Parathyroid adenoma (tissue), 2 donors: Measurements from ENCODE around the gene KRT6B.

Experiments
- H2AFZ ChIP-seq: fragments of 300-600 bp; sonication (generic); one replicate; pipeline ENCODE4 v1.7.0; 2017; ENCODE audit warnings: antibody characterized with exemption, mild to moderate bottlenecking
- H3K27ac ChIP-seq: fragments of 300-600 bp; sonication (generic); one replicate; pipeline ENCODE4 v1.7.0; 2017
- H3K27me3 ChIP-seq: fragments of 300-600 bp; sonication (generic); one replicate; pipeline ENCODE4 v1.7.0; 2017; ENCODE audit warnings: low read length; ENCODE audit not compliant: control insufficient read depth, insufficient read depth
- H3K36me3 ChIP-seq: fragments of 300-600 bp; sonication (generic); one replicate; pipeline ENCODE4 v1.7.0; 2017; ENCODE audit warnings: low read length; ENCODE audit not compliant: control insufficient read depth, insufficient read depth
- H3K4me1 ChIP-seq: fragments of 300-600 bp; sonication (generic); one replicate; pipeline ENCODE4 v1.7.0; 2017; ENCODE audit warnings: control low read depth
- H3K4me2 ChIP-seq: fragments of 300-600 bp; sonication (generic); one replicate; pipeline ENCODE4 v1.7.0; 2017; ENCODE audit warnings: low read length
- H3K4me3 ChIP-seq: fragments of 300-600 bp; sonication (generic); one replicate; pipeline ENCODE4 v1.7.0; 2017; ENCODE audit warnings: low read depth, low read length
- H3K79me2 ChIP-seq: fragments of 300-600 bp; sonication (generic); one replicate; pipeline ENCODE4 v1.7.0; 2017; ENCODE audit warnings: control low read depth
- H3K9ac ChIP-seq: fragments of 300-600 bp; sonication (generic); one replicate; pipeline ENCODE4 v1.7.0; 2017; ENCODE audit warnings: mild to moderate bottlenecking
- H3K9me3 ChIP-seq: fragments of 300-600 bp; sonication (generic); one replicate; pipeline ENCODE4 v1.7.0; 2017; ENCODE audit warnings: low read length; ENCODE audit not compliant: control insufficient read depth
- CTCF ChIP-seq: fragments of 300-600 bp; sonication (generic); IDR thresholded peaks from one replicate; pipeline ENCODE4 v1.7.0; 2017; ENCODE audit warnings: antibody characterized with exemption, mild to moderate bottlenecking
- donor health status: primary hyperparathyroidism.

KRT6B gene

GRCh38 chr12:52416795-52417194, 35.2 kb downstream of the KRT6B start:
- Histone ChIP-seq H3K27me3 (no peaks in the 10 kb centered on the region), H3K36me3 (no peaks in the 10 kb centered on the region), H3K79me2 (no peaks in the 10 kb centered on the region), H3K4me2 (no peak overlapping the region), H2AFZ (no peak overlapping the region), H3K4me1 (no peaks in the 10 kb centered on the region), H3K27ac (no peak overlapping the region), H3K9me3 (no peaks in the 10 kb centered on the region), H3K4me3 (no peak overlapping the region), H3K9ac (no peak overlapping the region)
- no peak for TF ChIP-seq CTCF

GRCh38 chr12:52415870-52416750, 35.8 kb downstream of the KRT6B start:
- Histone ChIP-seq H3K36me3 (no peaks in the 10 kb centered on the region), H3K79me2 (no peaks in the 10 kb centered on the region), H2AFZ (no peak overlapping the region), H3K4me3 (no peak overlapping the region), H3K27ac (no peak overlapping the region), H3K9ac (no peak overlapping the region), H3K9me3 (no peaks in the 10 kb centered on the region), H3K27me3 (no peaks in the 10 kb centered on the region), H3K4me2 (no peak overlapping the region), H3K4me1 (no peaks in the 10 kb centered on the region)
- no peak for TF ChIP-seq CTCF

GRCh38 chr12:52414936-52415335, 37.0 kb downstream of the KRT6B start:
- Histone ChIP-seq H3K4me3 (no peak overlapping the region), H3K36me3 (no peaks in the 10 kb centered on the region), H3K4me2 (no peak overlapping the region), H3K27me3 (no peaks in the 10 kb centered on the region), H3K9ac (no peak overlapping the region), H3K9me3 (no peaks in the 10 kb centered on the region), H3K27ac (no peak overlapping the region), H2AFZ (no peak overlapping the region), H3K79me2 (no peaks in the 10 kb centered on the region), H3K4me1 (no peaks in the 10 kb centered on the region)
- TF ChIP-seq CTCF = no peak

GRCh38 chr12:52413782-52414345, 38.1 kb downstream of the KRT6B start:
- Histone ChIP-seq H3K4me1 (no peaks in the 10 kb centered on the region), H3K4me2 (no peak overlapping the region), H3K36me3 (no peaks in the 10 kb centered on the region), H3K27me3 (no peaks in the 10 kb centered on the region), H3K9me3 (no peaks in the 10 kb centered on the region), H3K4me3 (no peak overlapping the region), H3K79me2 (no peaks in the 10 kb centered on the region), H3K27ac (no peak overlapping the region), H3K9ac (no peak overlapping the region), H2AFZ (no peak overlapping the region)
- TF ChIP-seq CTCF = no peak
